ENCODE results near the gene JUP.

GRCh38 chr17:41735744-41736143, 50.8 kb downstream of the JUP start:
- TF ChIP-seq CTCF (IDR thresholded peaks at IDR 0.05) (no peak), POLR2A (IDR thresholded peaks at IDR 0.05) (no peak)
